WTC11 (cell line): ENCODE results near the gene ENTPD8. TPM values are rescaled to one million over a fixed set of nuclear protein-coding genes. Genes with fewer than 3 reads are reported as not detected.

Experiments used
- ATAC-seq: fragments of 200-7000 bp; cut with Tn5 transposase; 2 replicates; pipeline ENCODE4 v1.10.0; 2021; ENCODE audit warnings: mild to moderate bottlenecking, moderate library complexity
- CTCF ChIA-PET: fragments of 300-600 bp; sonication (Branson Sonifier 250); formaldehyde crosslinking; loops from one replicate; lab custom pipeline; 2021; ENCODE audit warnings: antibody characterized with exemption; lab: Charles Lee
- POLR2A ChIA-PET: fragments of 350-600 bp; sonication (Branson Sonifier 250); formaldehyde crosslinking; loops from one replicate; lab custom pipeline; 2021; ENCODE audit warnings: antibody characterized with exemption; lab: Charles Lee
- DNase-seq: peaks from one replicate; pipeline ENCODE4 v3.0.0; 2021; ENCODE audit warnings: low spot score
- H3K27ac Mint-ChIP-seq: 2 replicates; pipeline ENCODE4 v1.8.0; 2021; ENCODE audit warnings: mixed read lengths
- H3K27me3 Mint-ChIP-seq: 2 replicates; pipeline ENCODE4 v1.8.0; 2021; ENCODE audit warnings: low read depth, mild to moderate bottlenecking, moderate library complexity, mixed read lengths
- H3K36me3 Mint-ChIP-seq: 2 replicates; pipeline ENCODE4 v1.8.0; 2021; ENCODE audit warnings: mixed read lengths
- H3K4me1 Mint-ChIP-seq: 2 replicates; pipeline ENCODE4 v1.8.0; 2022; ENCODE audit warnings: mixed read lengths
- H3K4me3 Mint-ChIP-seq: 2 replicates; pipeline ENCODE4 v1.8.0; 2021; ENCODE audit warnings: mild to moderate bottlenecking, moderate library complexity, mixed read lengths
- H3K9me3 Mint-ChIP-seq: 2 replicates; pipeline ENCODE4 v1.8.0; 2021; ENCODE audit warnings: mixed read lengths
- ATF1 ChIP-seq: sonication (generic); formaldehyde crosslinking; IDR thresholded peaks from 2 replicates; pipeline ENCODE4 v1.8.1; 2023; ENCODE audit warnings: mild to moderate bottlenecking, moderate library complexity, missing genetic modification reagents
- ATF6 ChIP-seq: sonication (generic); formaldehyde crosslinking; IDR thresholded peaks from 2 replicates; pipeline ENCODE4 v1.8.1; 2023; ENCODE audit warnings: mild to moderate bottlenecking, missing genetic modification reagents
- CREB1 ChIP-seq: sonication (generic); formaldehyde crosslinking; IDR thresholded peaks from 2 replicates; pipeline ENCODE4 v1.8.0; 2023; ENCODE audit warnings: mild to moderate bottlenecking, missing genetic modification reagents
- ERG ChIP-seq: fragments of 250-450 bp; sonication (Bioruptor Pico); IDR thresholded peaks from 2 replicates; pipeline ENCODE4 v1.8.0; 2021; ENCODE audit warnings: mild to moderate bottlenecking
- HMGA2 ChIP-seq: fragments of 250-450 bp; sonication (Bioruptor Pico); IDR thresholded peaks from 2 replicates; pipeline ENCODE4 v1.4.0; 2021; ENCODE audit warnings: mild to moderate bottlenecking, moderate library complexity
- IRF2 ChIP-seq: sonication (generic); formaldehyde crosslinking; IDR thresholded peaks from 2 replicates; pipeline ENCODE4 v1.8.0; 2022; ENCODE audit warnings: low read depth, missing genetic modification reagents, borderline replicate concordance
- JUN ChIP-seq: sonication (generic); formaldehyde crosslinking; IDR thresholded peaks from 2 replicates; pipeline ENCODE4 v1.8.0; 2023; ENCODE audit warnings: mild to moderate bottlenecking, missing genetic modification reagents
- MAX ChIP-seq: sonication (generic); formaldehyde crosslinking; IDR thresholded peaks from 2 replicates; pipeline ENCODE4 v1.8.0; 2022; ENCODE audit warnings: mild to moderate bottlenecking, missing genetic modification reagents
- MLX ChIP-seq: sonication (generic); formaldehyde crosslinking; IDR thresholded peaks from 2 replicates; pipeline ENCODE4 v1.8.1; 2023; ENCODE audit warnings: mild to moderate bottlenecking, missing genetic modification reagents, moderate library complexity
- MYBL2 ChIP-seq: sonication (generic); formaldehyde crosslinking; IDR thresholded peaks from 2 replicates; pipeline ENCODE4 v1.8.1; 2023; ENCODE audit warnings: mild to moderate bottlenecking, moderate library complexity, missing genetic modification reagents
- NFATC4 ChIP-seq: fragments of 250-450 bp; sonication (Bioruptor Pico); IDR thresholded peaks from 2 replicates; pipeline ENCODE4 v1.9.0; 2021; ENCODE audit warnings: mild to moderate bottlenecking
- NR1H2 ChIP-seq: sonication (generic); formaldehyde crosslinking; IDR thresholded peaks from 2 replicates; pipeline ENCODE4 v1.9.0; 2021; ENCODE audit warnings: mild to moderate bottlenecking, moderate library complexity, missing genetic modification reagents
- NR2C2 ChIP-seq: sonication (generic); formaldehyde crosslinking; IDR thresholded peaks from 2 replicates; pipeline ENCODE4 v1.8.0; 2022; ENCODE audit warnings: mild to moderate bottlenecking, missing genetic modification reagents
- ZNF138 ChIP-seq: sonication (generic); formaldehyde crosslinking; conservative IDR thresholded peaks from 2 replicates; pipeline ENCODE4 v1.8.1; 2022; ENCODE audit warnings: mild to moderate bottlenecking, moderate library complexity, missing genetic modification reagents
- ZSCAN18 ChIP-seq: fragments of 250-450 bp; sonication (Bioruptor Pico); IDR thresholded peaks from 2 replicates; pipeline ENCODE4 v2.1.2; 2022; ENCODE audit warnings: mild to moderate bottlenecking, moderate library complexity
- total RNA-seq: library from RNA; stranded (reverse); gene quantifications from 3 replicates; pipeline ENCODE4 v1.2.3, GENCODE V29; 2021

ENTPD8 gene
- total RNA-seq, 1 experiment from 2014 or later, result 2.3 TPM

- no peaks in the 10 kb centered on the region for H3K4me1 Mint-ChIP-seq
- TF ChIP-seq MYBL2, result no peak
- no peak for TF ChIP-seq MAX (CRISPR knock-in tag)
- no peak for TF ChIP-seq JUN (CRISPR knock-in tag)
- no peak for TF ChIP-seq IRF2 (CRISPR knock-in tag)
- TF ChIP-seq ZNF138, result no peak
- no peak for TF ChIP-seq ATF1 (CRISPR knock-in tag)
- no peak for TF ChIP-seq NFATC4 (CRISPR knock-in tag)
- no peak for TF ChIP-seq NR2C2
- TF ChIP-seq NR1H2 (CRISPR knock-in tag), result no peak
- TF ChIP-seq ATF6 (CRISPR knock-in tag), result no peak
- TF ChIP-seq ERG, result no peak
- no peak for TF ChIP-seq MLX
- no peak for TF ChIP-seq ZSCAN18 (CRISPR knock-in tag)
- ChIA-PET POLR2A (no interaction called here), CTCF (interaction anchor here (0.5 to 1.8 kb wide), 3 partner anchors 64 to 200 kb away, joined by 3 to 5 read pairs (median 4); partner anchors contain the start of genes EXD3 and NOXA1)
- no peak for ATAC-seq
- H3K27ac Mint-ChIP-seq, result no peak overlapping the region
- no peaks in the 10 kb centered on the region for H3K9me3 Mint-ChIP-seq
- H3K4me3 Mint-ChIP-seq, result no peak overlapping the region
- DNase-seq, result no peak
- H3K27me3 Mint-ChIP-seq, result no peaks in the 10 kb centered on the region
- H3K36me3 Mint-ChIP-seq, result no peaks in the 10 kb centered on the region
Observed at GRCh38 chr9:137486545-137487453, 45.6 kb upstream of the ENTPD8 start.

GRCh38 chr9:137486141-137486490 is 45.0 kb upstream of the ENTPD8 start:
- POLR2A ChIA-PET, result no interaction called here
- no peak for ATAC-seq
- no peak for TF ChIP-seq ERG
- TF ChIP-seq CREB1 (CRISPR knock-in tag), result no peak
- TF ChIP-seq HMGA2 (CRISPR knock-in tag), result no peak
- H3K27ac Mint-ChIP-seq, result no peak overlapping the region
- DNase-seq, result no peak
- no peaks in the 10 kb centered on the region for H3K4me1 Mint-ChIP-seq
- H3K27me3 Mint-ChIP-seq, result no peaks in the 10 kb centered on the region
- no peaks in the 10 kb centered on the region for H3K36me3 Mint-ChIP-seq
- no peaks in the 10 kb centered on the region for H3K9me3 Mint-ChIP-seq
- H3K4me3 Mint-ChIP-seq, result no peak overlapping the region
- CTCF ChIA-PET, result interaction anchor here (1.4 kb wide), 1 partner anchor 187 kb away, joined by 4 read pairs; no protein-coding TSS in a partner anchor
